HEK293 (cell line): Measurements from ENCODE around the gene HERC3.

ENCODE experiments used
- CTCF ChIP-seq: fragments of 450-650 bp; formaldehyde crosslinking; IDR thresholded peaks from 2 replicates; pipeline ENCODE4 v1.5.1; 2016; ENCODE audit warnings: missing biosample characterization, missing genetic modification characterization
- ZNF654 ChIP-seq: fragments of 450-650 bp; formaldehyde crosslinking; IDR thresholded peaks from 2 replicates; pipeline ENCODE4 v1.5.1; 2016; ENCODE audit warnings: low read depth, missing biosample characterization, missing genetic modification characterization

GRCh38 chr4:88751258-88752075 is 159.2 kb downstream of the HERC3 start:
- TF ChIP-seq CTCF (tag by site-specific recombination) (no peak), ZNF654 (tag by site-specific recombination) (no peak)
